Effector CD4-positive, alpha-beta T cell (primary cell): ENCODE data around the gene MCF2L.
"Not testable (repeated sequence)": the region's sequence is repeated elsewhere in the genome, so short reads cannot be mapped to it uniquely, and the experiment has no call there.

ENCODE experiments used
- DNase-seq: peaks from one replicate; pipeline ENCODE4 v3.0.0-alpha.2; 2020

The MCF2L gene

GRCh38 chr13:113102727-113103126 lies 133.7 kb downstream of the MCF2L start:
- DNase-seq = no peak

GRCh38 chr13:113103646-113104045 lies 134.6 kb downstream of the MCF2L start:
- DNase-seq = no peak

GRCh38 chr13:113105032-113105920 lies 136.3 kb downstream of the MCF2L start, which contains the start of gene F7:
F7 (plus strand) TSS chr13:113105791; CDS start chr13:113105842, 51 bp downstream.
- no peak for DNase-seq

GRCh38 chr13:113105921-113106452 lies 137.0 kb downstream of the MCF2L start:
- DNase-seq = no peak

- DNase-seq = no peak
Observed at GRCh38 chr13:113106711-113107351, 137.8 kb downstream of the MCF2L start.

GRCh38 chr13:113108521-113108920 lies 139.5 kb downstream of the MCF2L start:
- DNase-seq = not testable (repeated sequence)

- DNase-seq = no peak
Observed at GRCh38 chr13:113109151-113110047, 140.4 kb downstream of the MCF2L start.

GRCh38 chr13:113110048-113110851 lies 141.2 kb downstream of the MCF2L start:
- no peak for DNase-seq

- DNase-seq = no peak
Observed at GRCh38 chr13:113110852-113111315, 141.9 kb downstream of the MCF2L start.

- DNase-seq = not testable (repeated sequence)
Observed at GRCh38 chr13:113111821-113112220, 142.8 kb downstream of the MCF2L start.

GRCh38 chr13:113112475-113112874 lies 143.5 kb downstream of the MCF2L start:
- not testable (repeated sequence) for DNase-seq

- no peak for DNase-seq
Observed at GRCh38 chr13:113112893-113113845, 144.2 kb downstream of the MCF2L start.

GRCh38 chr13:113113846-113114271 lies 144.8 kb downstream of the MCF2L start:
- no peak for DNase-seq

- no peak for DNase-seq
Observed at GRCh38 chr13:113114511-113115362, 145.7 kb downstream of the MCF2L start.

- no peak for DNase-seq
Observed at GRCh38 chr13:113115363-113116205, 146.6 kb downstream of the MCF2L start.

- no peak for DNase-seq
Observed at GRCh38 chr13:113116206-113116800, 147.3 kb downstream of the MCF2L start.

- DNase-seq = no peak
Observed at GRCh38 chr13:113116871-113117271, 147.9 kb downstream of the MCF2L start.

- no peak for DNase-seq
Observed at GRCh38 chr13:113117335-113117872, 148.4 kb downstream of the MCF2L start.
